ENCODE results near the gene ZNF550. TPM values are rescaled to one million over a fixed set of nuclear protein-coding genes. Genes with fewer than 3 reads are reported as not detected.

The ZNF550 gene
- total and polyA plus RNA-seq, 2 of the 13 experiments (the other 11 are each of a cell fraction or from before 2014, with no cell fraction given), result 8.6 to 9.1 TPM

- TF ChIP-seq SIN3B (IDR thresholded peaks at IDR 0.05; ENCODE audit: low read length) (peak; percentile 88; the same call in 1 of the 2 replicates), FOSL2 (CRISPR knock-in tag; IDR thresholded peaks at IDR 0.05) (no peak), AKAP8 (CRISPR knock-in tag; IDR thresholded peaks at IDR 0.05) (0 out of 2 replicates have a peak, but pooled peaks have one; percentile 35), ZNF788 (CRISPR knock-in tag; IDR thresholded peaks at IDR 0.05; ENCODE audit: borderline replicate concordance) (peak; percentile 87), ETV5 (CRISPR knock-in tag; IDR thresholded peaks at IDR 0.05; ENCODE audit: borderline replicate concordance) (peak; percentile 75), THAP7 (CRISPR knock-in tag; IDR thresholded peaks at IDR 0.05) (peak; percentile 41; the same call in 1 of the 2 replicates), ZNF562 (CRISPR knock-in tag; IDR thresholded peaks at IDR 0.05; ENCODE audit: borderline replicate concordance) (no peak), KLF16 (CRISPR knock-in tag; IDR thresholded peaks at IDR 0.05) (peak in 1 of 2 experiments; percentile 35; a peak in 1 of 4 replicates), SP2 (CRISPR knock-in tag; IDR thresholded peaks at IDR 0.05) (peak; percentile 86), RCOR2 (CRISPR knock-in tag; IDR thresholded peaks at IDR 0.05) (no peak), HIVEP1 (CRISPR knock-in tag; IDR thresholded peaks at IDR 0.05) (no peak), MAX (IDR thresholded peaks at IDR 0.05) (peak; percentile 72), YEATS2 (CRISPR knock-in tag; IDR thresholded peaks at IDR 0.05; ENCODE audit: borderline replicate concordance) (peak; percentile 84; the same call in 1 of the 2 replicates), FOXA3 (CRISPR knock-in tag; IDR thresholded peaks at IDR 0.05) (peak; percentile 30; the same call in 1 of the 2 replicates), ZNF33B (CRISPR knock-in tag; IDR thresholded peaks at IDR 0.05) (peak; percentile 83; the same call in 1 of the 2 replicates), CENPBD1 (CRISPR knock-in tag; IDR thresholded peaks at IDR 0.05; ENCODE audit: borderline replicate concordance, low read depth) (no peak), KLF9 (CRISPR knock-in tag; IDR thresholded peaks at IDR 0.05; ENCODE audit: low read depth) (no peak), KMT2B (CRISPR knock-in tag; IDR thresholded peaks at IDR 0.05) (peak; percentile 67), CHD2 (IDR thresholded peaks at IDR 0.05; ENCODE audit: low read depth, low read length) (no peak), MED8 (CRISPR knock-in tag; IDR thresholded peaks at IDR 0.05; ENCODE audit: insufficient replicate concordance) (no peak), ZNF383 (CRISPR knock-in tag; IDR thresholded peaks at IDR 0.05; ENCODE audit: borderline replicate concordance) (no peak), RBFOX2 (IDR thresholded peaks at IDR 0.05; ENCODE audit: low read depth, low read length) (0 out of 2 replicates have a peak, but pooled peaks have one; percentile 30)
- TF ChIP-seq, protein P1, sequence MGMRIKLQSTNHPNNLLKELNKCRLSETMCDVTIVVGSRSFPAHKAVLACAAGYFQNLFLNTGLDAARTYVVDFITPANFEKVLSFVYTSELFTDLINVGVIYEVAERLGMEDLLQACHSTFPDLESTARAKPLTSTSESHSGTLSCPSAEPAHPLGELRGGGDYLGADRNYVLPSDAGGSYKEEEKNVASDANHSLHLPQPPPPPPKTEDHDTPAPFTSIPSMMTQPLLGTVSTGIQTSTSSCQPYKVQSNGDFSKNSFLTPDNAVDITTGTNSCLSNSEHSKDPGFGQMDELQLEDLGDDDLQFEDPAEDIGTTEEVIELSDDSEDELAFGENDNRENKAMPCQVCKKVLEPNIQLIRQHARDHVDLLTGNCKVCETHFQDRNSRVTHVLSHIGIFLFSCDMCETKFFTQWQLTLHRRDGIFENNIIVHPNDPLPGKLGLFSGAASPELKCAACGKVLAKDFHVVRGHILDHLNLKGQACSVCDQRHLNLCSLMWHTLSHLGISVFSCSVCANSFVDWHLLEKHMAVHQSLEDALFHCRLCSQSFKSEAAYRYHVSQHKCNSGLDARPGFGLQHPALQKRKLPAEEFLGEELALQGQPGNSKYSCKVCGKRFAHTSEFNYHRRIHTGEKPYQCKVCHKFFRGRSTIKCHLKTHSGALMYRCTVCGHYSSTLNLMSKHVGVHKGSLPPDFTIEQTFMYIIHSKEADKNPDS (CRISPR knock-in tag; IDR thresholded peaks at IDR 0.05), result no peak
- TF ChIP-seq, protein P2, sequence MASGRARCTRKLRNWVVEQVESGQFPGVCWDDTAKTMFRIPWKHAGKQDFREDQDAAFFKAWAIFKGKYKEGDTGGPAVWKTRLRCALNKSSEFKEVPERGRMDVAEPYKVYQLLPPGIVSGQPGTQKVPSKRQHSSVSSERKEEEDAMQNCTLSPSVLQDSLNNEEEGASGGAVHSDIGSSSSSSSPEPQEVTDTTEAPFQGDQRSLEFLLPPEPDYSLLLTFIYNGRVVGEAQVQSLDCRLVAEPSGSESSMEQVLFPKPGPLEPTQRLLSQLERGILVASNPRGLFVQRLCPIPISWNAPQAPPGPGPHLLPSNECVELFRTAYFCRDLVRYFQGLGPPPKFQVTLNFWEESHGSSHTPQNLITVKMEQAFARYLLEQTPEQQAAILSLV (CRISPR knock-in tag; IDR thresholded peaks at IDR 0.05; ENCODE audit: borderline replicate concordance), result peak; percentile 61; the same call in 1 of the 2 replicates
- TF ChIP-seq, protein P3, sequence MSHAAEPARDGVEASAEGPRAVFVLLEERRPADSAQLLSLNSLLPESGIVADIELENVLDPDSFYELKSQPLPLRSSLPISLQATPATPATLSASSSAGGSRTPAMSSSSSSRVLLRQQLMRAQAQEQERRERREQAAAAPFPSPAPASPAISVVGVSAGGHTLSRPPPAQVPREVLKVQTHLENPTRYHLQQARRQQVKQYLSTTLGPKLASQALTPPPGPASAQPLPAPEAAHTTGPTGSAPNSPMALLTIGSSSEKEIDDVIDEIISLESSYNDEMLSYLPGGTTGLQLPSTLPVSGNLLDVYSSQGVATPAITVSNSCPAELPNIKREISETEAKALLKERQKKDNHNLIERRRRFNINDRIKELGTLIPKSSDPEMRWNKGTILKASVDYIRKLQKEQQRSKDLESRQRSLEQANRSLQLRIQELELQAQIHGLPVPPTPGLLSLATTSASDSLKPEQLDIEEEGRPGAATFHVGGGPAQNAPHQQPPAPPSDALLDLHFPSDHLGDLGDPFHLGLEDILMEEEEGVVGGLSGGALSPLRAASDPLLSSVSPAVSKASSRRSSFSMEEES (CRISPR knock-in tag; IDR thresholded peaks at IDR 0.05), result peak; percentile 41; the same call in 1 of the 2 replicates
These were observed 40.2 kb upstream of the ZNF550 start, which contains the start of gene ZNF530 (continued) for GRCh38 chr19:57599761-57600383.

All from HepG2 (cell line).